ENCODE results near the gene TARS3.

TARS3 gene

DNA sequence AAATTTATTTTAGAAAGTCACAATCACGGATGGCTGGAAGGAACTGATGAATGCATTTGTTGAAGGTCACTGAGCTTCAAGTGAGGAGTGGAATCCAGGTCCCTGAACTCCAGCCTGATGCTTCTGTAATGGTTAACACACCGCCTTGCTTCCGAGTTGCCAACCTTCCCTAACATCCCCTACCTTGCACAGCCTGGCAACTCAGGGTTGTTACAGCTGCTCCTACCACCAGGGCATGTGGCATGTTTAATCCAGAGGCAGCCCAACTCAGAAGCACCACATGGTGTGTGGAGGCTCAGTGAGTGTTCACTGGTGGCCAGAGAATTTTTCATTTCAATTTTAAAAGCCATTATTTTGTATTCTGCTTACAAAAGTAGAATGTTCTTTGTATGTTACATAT is 77.0 kb downstream of the TARS3 start:
- Histone ChIP-seq H3K79me2 (peaks cover 16% of the 10 kb centered on the region), H3K27ac (no peak overlapping the region), H3K4me3 (ENCODE audit: low read depth, low read length) (no peak overlapping the region), H3K36me3 (ENCODE audit: control insufficient read depth, insufficient read depth, low read length) (no peaks in the 10 kb centered on the region), H3K4me1 (peaks cover 12% of the 10 kb centered on the region), H2AFZ (no peak overlapping the region), H3K9me3 (ENCODE audit: control insufficient read depth, low read length) (no peaks in the 10 kb centered on the region), H3K4me2 (ENCODE audit: low read length) (no peak overlapping the region), H3K27me3 (ENCODE audit: control insufficient read depth, insufficient read depth, low read length) (no peaks in the 10 kb centered on the region), H3K9ac (no peak overlapping the region)
- TF ChIP-seq, protein P1, sequence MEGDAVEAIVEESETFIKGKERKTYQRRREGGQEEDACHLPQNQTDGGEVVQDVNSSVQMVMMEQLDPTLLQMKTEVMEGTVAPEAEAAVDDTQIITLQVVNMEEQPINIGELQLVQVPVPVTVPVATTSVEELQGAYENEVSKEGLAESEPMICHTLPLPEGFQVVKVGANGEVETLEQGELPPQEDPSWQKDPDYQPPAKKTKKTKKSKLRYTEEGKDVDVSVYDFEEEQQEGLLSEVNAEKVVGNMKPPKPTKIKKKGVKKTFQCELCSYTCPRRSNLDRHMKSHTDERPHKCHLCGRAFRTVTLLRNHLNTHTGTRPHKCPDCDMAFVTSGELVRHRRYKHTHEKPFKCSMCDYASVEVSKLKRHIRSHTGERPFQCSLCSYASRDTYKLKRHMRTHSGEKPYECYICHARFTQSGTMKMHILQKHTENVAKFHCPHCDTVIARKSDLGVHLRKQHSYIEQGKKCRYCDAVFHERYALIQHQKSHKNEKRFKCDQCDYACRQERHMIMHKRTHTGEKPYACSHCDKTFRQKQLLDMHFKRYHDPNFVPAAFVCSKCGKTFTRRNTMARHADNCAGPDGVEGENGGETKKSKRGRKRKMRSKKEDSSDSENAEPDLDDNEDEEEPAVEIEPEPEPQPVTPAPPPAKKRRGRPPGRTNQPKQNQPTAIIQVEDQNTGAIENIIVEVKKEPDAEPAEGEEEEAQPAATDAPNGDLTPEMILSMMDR (IDR thresholded peaks at IDR 0.05), result no peak

DNA sequence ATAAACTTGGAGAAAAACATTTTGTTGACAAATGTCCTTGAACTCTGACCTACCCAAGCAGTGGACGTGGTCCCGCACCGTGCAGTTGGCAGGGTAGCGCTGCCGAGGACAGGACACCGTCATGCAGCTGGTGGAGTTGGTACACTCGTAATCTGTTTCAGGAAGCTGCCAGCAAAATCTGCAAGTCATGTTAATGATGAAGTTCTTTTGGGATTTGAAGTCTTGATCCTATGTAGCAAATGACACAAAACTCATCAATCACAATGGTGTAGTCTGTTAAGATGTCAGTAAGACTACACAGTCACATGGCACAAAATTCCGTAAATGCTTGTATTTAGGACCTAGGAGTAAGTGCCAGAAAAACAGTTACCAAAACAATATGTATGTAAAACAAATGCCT is 77.6 kb downstream of the TARS3 start:
- Histone ChIP-seq H3K4me3 (ENCODE audit: low read depth, low read length) (no peak overlapping the region), H3K4me1 (peaks cover 12% of the 10 kb centered on the region), H3K27ac (no peak overlapping the region), H3K36me3 (ENCODE audit: control insufficient read depth, insufficient read depth, low read length) (no peaks in the 10 kb centered on the region), H3K27me3 (ENCODE audit: control insufficient read depth, insufficient read depth, low read length) (no peaks in the 10 kb centered on the region), H3K79me2 (peaks cover 16% of the 10 kb centered on the region), H3K9me3 (ENCODE audit: control insufficient read depth, low read length) (no peaks in the 10 kb centered on the region), H3K9ac (no peak overlapping the region), H2AFZ (no peak overlapping the region), H3K4me2 (ENCODE audit: low read length) (no peak overlapping the region)
- TF ChIP-seq, protein P1 (IDR thresholded peaks at IDR 0.05), result no peak

DNA sequence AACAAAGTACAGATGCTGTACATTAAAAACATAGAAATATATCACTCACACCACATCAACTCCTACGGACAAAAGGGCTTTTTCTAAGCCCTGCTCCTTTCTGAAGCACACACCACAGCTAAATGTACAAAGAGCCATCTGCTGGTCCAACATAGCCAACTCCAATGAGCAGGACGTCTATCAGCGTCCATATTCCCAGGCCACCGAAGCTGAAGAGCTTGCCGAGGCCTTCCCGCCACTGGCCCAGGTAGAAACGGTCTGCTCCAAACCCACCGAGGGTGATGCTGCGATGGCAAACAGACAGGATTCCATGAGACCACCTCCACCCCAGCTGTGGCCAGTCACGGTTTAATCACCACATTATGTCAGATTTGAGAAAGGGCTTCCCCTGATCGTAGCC is 81.9 kb downstream of the TARS3 start:
- H3K4me3 ChIP-seq (ENCODE audit: low read depth, low read length), result no peak overlapping the region
- H3K27me3 ChIP-seq (ENCODE audit: control insufficient read depth, insufficient read depth, low read length), result no peaks in the 10 kb centered on the region
- H3K4me1 ChIP-seq, result no peaks in the 10 kb centered on the region
- H3K9me3 ChIP-seq (ENCODE audit: control insufficient read depth, low read length), result no peaks in the 10 kb centered on the region
- H3K36me3 ChIP-seq (ENCODE audit: control insufficient read depth, insufficient read depth, low read length), result no peaks in the 10 kb centered on the region
- H3K79me2 ChIP-seq, result no peaks in the 10 kb centered on the region
- no peak overlapping the region for H2AFZ ChIP-seq
- H3K4me2 ChIP-seq (ENCODE audit: low read length), result no peak overlapping the region
- peak overlapping the region; percentile 16 for H3K27ac ChIP-seq
- no peak overlapping the region for H3K9ac ChIP-seq
- TF ChIP-seq, protein P1 (IDR thresholded peaks at IDR 0.05), result no peak

DNA sequence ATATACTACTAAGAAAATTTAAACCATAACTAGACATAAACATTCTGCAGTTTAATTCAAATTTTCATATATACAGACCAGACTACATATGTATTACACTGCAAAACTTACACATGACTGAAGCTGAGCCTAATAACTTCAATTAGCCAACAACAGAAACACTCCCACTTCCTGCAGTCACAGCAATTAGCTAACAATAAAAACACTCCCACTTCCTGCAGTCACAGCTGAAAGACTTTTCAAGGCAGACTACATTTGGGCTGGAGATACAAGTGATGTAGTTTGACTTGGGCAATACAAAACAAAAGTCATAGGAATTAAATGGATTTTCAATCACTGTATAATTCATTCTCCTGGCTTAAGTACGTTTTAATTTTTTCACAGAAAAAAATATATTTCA is 82.4 kb downstream of the TARS3 start:
- H3K27ac ChIP-seq, result no peak overlapping the region
- no peak overlapping the region for H3K4me3 ChIP-seq (ENCODE audit: low read depth, low read length)
- H3K9me3 ChIP-seq (ENCODE audit: control insufficient read depth, low read length), result no peaks in the 10 kb centered on the region
- no peak overlapping the region for H2AFZ ChIP-seq
- no peaks in the 10 kb centered on the region for H3K79me2 ChIP-seq
- TF ChIP-seq, protein P1 (IDR thresholded peaks at IDR 0.05), result no peak
- H3K27me3 ChIP-seq (ENCODE audit: control insufficient read depth, insufficient read depth, low read length), result no peaks in the 10 kb centered on the region
- H3K4me1 ChIP-seq, result no peaks in the 10 kb centered on the region
- H3K36me3 ChIP-seq (ENCODE audit: control insufficient read depth, insufficient read depth, low read length), result no peaks in the 10 kb centered on the region
- no peak overlapping the region for H3K9ac ChIP-seq
- H3K4me2 ChIP-seq (ENCODE audit: low read length), result no peak overlapping the region

DNA sequence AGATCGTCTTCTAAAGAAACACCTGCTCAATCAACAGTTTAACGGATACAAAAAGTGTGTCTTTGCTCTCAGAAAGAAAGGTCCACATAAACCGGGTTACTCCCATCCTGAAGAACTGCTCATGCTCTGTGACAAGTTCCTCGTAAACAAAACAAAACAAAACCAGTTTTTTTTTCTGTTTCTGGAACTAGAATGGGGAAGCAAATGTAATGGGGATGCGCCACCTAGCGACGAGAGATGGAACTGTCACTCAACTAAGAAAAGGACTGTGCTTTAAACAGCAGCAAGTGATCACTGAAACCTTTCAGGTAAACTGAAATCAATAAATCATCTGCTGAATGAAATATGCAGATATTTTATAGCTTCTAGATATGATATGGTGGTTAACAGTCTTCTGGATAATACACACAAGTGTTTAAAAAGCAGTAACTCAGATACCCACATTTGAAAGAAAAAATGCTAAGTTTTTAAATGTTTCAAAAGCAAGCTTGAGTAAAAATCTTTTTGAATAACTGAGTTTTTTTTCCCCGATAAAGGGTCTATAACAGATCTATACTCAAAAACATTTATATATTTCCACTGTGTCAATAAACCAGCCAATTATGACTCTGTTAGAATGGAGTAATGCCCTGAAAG is 83.0 kb downstream of the TARS3 start:
- TF ChIP-seq, protein P1 (IDR thresholded peaks at IDR 0.05), result peak; percentile 79
- Histone ChIP-seq H3K9me3 (ENCODE audit: control insufficient read depth, low read length) (no peaks in the 10 kb centered on the region), H3K36me3 (ENCODE audit: control insufficient read depth, insufficient read depth, low read length) (no peaks in the 10 kb centered on the region), H3K4me3 (ENCODE audit: low read depth, low read length) (no peak overlapping the region), H3K4me1 (no peaks in the 10 kb centered on the region), H3K4me2 (ENCODE audit: low read length) (no peak overlapping the region), H3K27ac (peak overlapping the region; percentile 32), H3K79me2 (no peaks in the 10 kb centered on the region), H2AFZ (no peak overlapping the region), H3K9ac (no peak overlapping the region), H3K27me3 (ENCODE audit: control insufficient read depth, insufficient read depth, low read length) (no peaks in the 10 kb centered on the region)

Measured in parathyroid adenoma (tissue), 2 donors.